K562 (cell line): ENCODE results near the gene ADAM8. TPM values are rescaled to one million over a fixed set of nuclear protein-coding genes. Genes with fewer than 3 reads are reported as not detected.

Source experiments
- CEBPG ChIP-seq, 3 experiments: fragments of 200-800 bp in 1 of 3; sonication (Bioruptor generic) in 1 of 3; sonication (generic) in 1 of 3; formaldehyde crosslinking in 1 of 3; IDR thresholded peaks in 2 of 3; conservative IDR thresholded peaks in 1 of 3; 2 replicates each; pipeline versions ENCODE4 v1.6.1 to v1.8.0; 2016 to 2022; ENCODE audit warnings: missing compliant biosample characterization in 2 of 3, missing genetic modification characterization in 2 of 3, mild to moderate bottlenecking in 1 of 3, missing genetic modification reagents in 1 of 3
- CTBP1 ChIP-seq: fragments of 450-650 bp; IDR thresholded peaks from 2 replicates; pipeline ENCODE4 v1.6.1; 2016; ENCODE audit warnings: borderline replicate concordance
- EZH2 ChIP-seq: IDR thresholded peaks from 2 replicates; pipeline ENCODE4 v1.6.1; 2012; ENCODE audit warnings: low read depth, mild to moderate bottlenecking, inconsistent platforms, low read length, borderline replicate concordance
- KDM4B ChIP-seq, 2 experiments: fragments of 450-650 bp in 1 of 2; sonication (generic) in 1 of 2; IDR thresholded peaks; 2 replicates each; pipeline ENCODE4 v1.6.1; 2016 to 2017; ENCODE audit warnings: borderline replicate concordance in 2 of 2, antibody characterized with exemption in 1 of 2, low read depth in 1 of 2, mild to moderate bottlenecking in 1 of 2
- LEF1 ChIP-seq: fragments of 450-650 bp; IDR thresholded peaks from 2 replicates; pipeline ENCODE4 v1.6.1; 2016; ENCODE audit warnings: mild to moderate bottlenecking
- NFXL1 ChIP-seq: fragments of 450-650 bp; formaldehyde crosslinking; IDR thresholded peaks from 2 replicates; pipeline ENCODE4 v1.4.0; 2021; ENCODE audit warnings: mild to moderate bottlenecking
- PCBP1 ChIP-seq: fragments of 200-400 bp; formaldehyde crosslinking; IDR thresholded peaks from 2 replicates; pipeline ENCODE4 v1.6.1; 2018; ENCODE audit warnings: mild to moderate bottlenecking, low read depth, low read length; ENCODE audit not compliant: poor library complexity, severe bottlenecking
- POLR2A ChIP-seq: fragments of 450-650 bp; conservative IDR thresholded peaks from 2 replicates; pipeline ENCODE4 v1.6.1; 2016
- RBFOX2 ChIP-seq: fragments of 200-400 bp; formaldehyde crosslinking; IDR thresholded peaks from 2 replicates; pipeline ENCODE4 v1.6.1; 2017; ENCODE audit warnings: low read depth, mild to moderate bottlenecking, low read length, moderate library complexity
- TAF9B ChIP-seq: fragments of 450-650 bp; IDR thresholded peaks from 2 replicates; pipeline ENCODE4 v1.6.1; 2018; ENCODE audit warnings: mild to moderate bottlenecking; ENCODE audit not compliant: partially characterized antibody
- TARDBP ChIP-seq: fragments of 450-650 bp; IDR thresholded peaks from 2 replicates; pipeline ENCODE4 v1.6.1; 2016
- TGIF2 ChIP-seq: sonication (generic); formaldehyde crosslinking; IDR thresholded peaks from 2 replicates; pipeline ENCODE4 v1.8.1; 2022; ENCODE audit warnings: mild to moderate bottlenecking, missing genetic modification reagents, moderate library complexity
- ZNF444 ChIP-seq: fragments of 250-450 bp; sonication (Bioruptor Pico); IDR thresholded peaks from 2 replicates; pipeline ENCODE4 v1.4.0; 2020; ENCODE audit warnings: mild to moderate bottlenecking, moderate library complexity
- polyA plus RNA-seq, 8 experiments: library from polyadenylated mRNA; depleted of rRNA in 4 of 8; stranded (reverse) in 5 of 8; unstranded in 3 of 8; fragments of >200 nt; fragmentation: Nextera tagmentation in 2 of 8; fragmentation: Illumina TruSeq in 1 of 8; extraction: Ambion mirVana in 2 of 8; extraction: Trizol in 1 of 8; gene quantifications; 2 replicates each; pipeline versions ENCODE4 v1.2.1 to v1.2.3, GENCODE V29; 2011 to 2014; ENCODE audit warnings: inconsistent platforms in 1 of 8, missing spikeins in 1 of 8
- total RNA-seq, 7 experiments: library from RNA; depleted of rRNA in 6 of 7; stranded (reverse); fragments of >200 nt in 6 of 7; fragmentation: Illumina TruSeq in 2 of 7; extraction: Trizol in 2 of 7; gene quantifications; 2 replicates each; pipeline versions ENCODE4 v1.2.1 to v1.2.3, GENCODE V29; 2011 to 2021; ENCODE audit warnings: low replicate concordance in 1 of 7
- TF ChIP-seq, protein P1 (sequence below): sonication (generic); formaldehyde crosslinking; IDR thresholded peaks from 2 replicates; pipeline ENCODE4 v1.8.0; 2023; ENCODE audit warnings: mild to moderate bottlenecking, missing genetic modification reagents
- TF ChIP-seq, protein P2 (sequence below): fragments of 250-450 bp; sonication (Bioruptor Pico); IDR thresholded peaks from 2 replicates; pipeline ENCODE4 v1.4.0; 2020; ENCODE audit warnings: mild to moderate bottlenecking, moderate library complexity, borderline replicate concordance

ADAM8 gene
- total and polyA plus RNA-seq, 9 of the 15 experiments (the other 6 are each of a cell fraction or from before 2014, with no cell fraction given) = 0.07 to 7.0 (median 1.1) TPM

DNA sequence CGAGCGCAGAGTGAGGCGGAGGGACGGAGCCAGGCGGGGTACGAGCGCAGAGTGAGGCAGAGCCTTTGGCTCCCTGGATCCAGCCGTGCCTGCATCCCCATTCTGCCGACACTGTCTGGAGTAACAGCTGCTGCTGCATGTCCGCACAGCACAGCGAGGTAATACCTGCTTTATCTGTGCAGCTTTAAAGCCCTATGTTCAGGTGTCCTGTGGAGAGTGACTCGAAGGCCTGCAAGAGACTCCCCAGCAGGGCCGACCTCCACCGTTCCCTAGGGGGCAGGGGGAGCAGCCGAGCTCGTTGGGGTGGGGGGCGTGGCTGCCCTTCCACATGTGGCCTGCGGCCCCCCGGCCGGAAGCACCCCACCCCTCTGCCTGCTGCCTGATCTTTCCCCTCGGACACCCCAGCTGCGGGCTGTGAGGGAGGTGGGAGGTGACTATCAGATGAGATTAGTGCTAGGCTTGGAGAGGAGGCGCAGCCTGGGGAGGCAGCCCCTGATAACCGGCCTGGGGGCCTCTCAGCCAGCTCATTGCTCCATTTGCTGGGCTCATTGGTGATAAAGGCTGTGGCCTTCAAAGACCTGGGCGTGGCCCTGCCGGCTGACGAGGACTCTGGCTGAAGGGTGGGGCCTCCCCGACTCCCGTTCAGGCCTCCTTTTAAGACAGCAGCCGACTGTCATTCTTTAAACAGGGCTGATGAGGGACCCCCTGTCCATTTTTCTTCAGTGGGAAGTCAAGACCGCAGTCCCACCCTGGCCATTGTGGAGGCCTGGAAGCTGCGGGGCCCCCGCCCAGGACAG lies 31.0 kb downstream of the ADAM8 start (continued):
- TF ChIP-seq, protein P1, sequence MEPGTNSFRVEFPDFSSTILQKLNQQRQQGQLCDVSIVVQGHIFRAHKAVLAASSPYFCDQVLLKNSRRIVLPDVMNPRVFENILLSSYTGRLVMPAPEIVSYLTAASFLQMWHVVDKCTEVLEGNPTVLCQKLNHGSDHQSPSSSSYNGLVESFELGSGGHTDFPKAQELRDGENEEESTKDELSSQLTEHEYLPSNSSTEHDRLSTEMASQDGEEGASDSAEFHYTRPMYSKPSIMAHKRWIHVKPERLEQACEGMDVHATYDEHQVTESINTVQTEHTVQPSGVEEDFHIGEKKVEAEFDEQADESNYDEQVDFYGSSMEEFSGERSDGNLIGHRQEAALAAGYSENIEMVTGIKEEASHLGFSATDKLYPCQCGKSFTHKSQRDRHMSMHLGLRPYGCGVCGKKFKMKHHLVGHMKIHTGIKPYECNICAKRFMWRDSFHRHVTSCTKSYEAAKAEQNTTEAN (CRISPR knock-in tag) = no peak
- TF ChIP-seq TARDBP = no peak
- peak; percentile 86 for TF ChIP-seq LEF1
- no peak for TF ChIP-seq EZH2
- peak; percentile 62; the same call in 1 of the 2 replicates for TF ChIP-seq CTBP1
- no peak for TF ChIP-seq CEBPG (CRISPR knock-in tag; IDR thresholded peaks at IDR 0.05)
- no peak for TF ChIP-seq CEBPG (tag; conservative IDR thresholded peaks at IDR 0.05 in 1 of 2, IDR thresholded peaks at IDR 0.05 in 1 of 2)
- TF ChIP-seq PCBP1 = no peak
- peak; percentile 55 for TF ChIP-seq RBFOX2
- TF ChIP-seq, protein P2, sequence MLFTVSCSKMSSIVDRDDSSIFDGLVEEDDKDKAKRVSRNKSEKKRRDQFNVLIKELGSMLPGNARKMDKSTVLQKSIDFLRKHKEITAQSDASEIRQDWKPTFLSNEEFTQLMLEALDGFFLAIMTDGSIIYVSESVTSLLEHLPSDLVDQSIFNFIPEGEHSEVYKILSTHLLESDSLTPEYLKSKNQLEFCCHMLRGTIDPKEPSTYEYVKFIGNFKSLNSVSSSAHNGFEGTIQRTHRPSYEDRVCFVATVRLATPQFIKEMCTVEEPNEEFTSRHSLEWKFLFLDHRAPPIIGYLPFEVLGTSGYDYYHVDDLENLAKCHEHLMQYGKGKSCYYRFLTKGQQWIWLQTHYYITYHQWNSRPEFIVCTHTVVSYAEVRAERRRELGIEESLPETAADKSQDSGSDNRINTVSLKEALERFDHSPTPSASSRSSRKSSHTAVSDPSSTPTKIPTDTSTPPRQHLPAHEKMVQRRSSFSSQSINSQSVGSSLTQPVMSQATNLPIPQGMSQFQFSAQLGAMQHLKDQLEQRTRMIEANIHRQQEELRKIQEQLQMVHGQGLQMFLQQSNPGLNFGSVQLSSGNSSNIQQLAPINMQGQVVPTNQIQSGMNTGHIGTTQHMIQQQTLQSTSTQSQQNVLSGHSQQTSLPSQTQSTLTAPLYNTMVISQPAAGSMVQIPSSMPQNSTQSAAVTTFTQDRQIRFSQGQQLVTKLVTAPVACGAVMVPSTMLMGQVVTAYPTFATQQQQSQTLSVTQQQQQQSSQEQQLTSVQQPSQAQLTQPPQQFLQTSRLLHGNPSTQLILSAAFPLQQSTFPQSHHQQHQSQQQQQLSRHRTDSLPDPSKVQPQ (CRISPR knock-in tag) = no peak
- peak; percentile 54; the same call in 1 of the 2 replicates for TF ChIP-seq POLR2A
- TF ChIP-seq NFXL1 (CRISPR knock-in tag) = no peak
- TF ChIP-seq TAF9B = no peak
- TF ChIP-seq KDM4B (IDR thresholded peaks at IDR 0.05; ENCODE audit: borderline replicate concordance in 2 of 2, low read depth in 1 of 2) = no peak; a peak in 1 of 4 replicates
- TF ChIP-seq TGIF2 (CRISPR knock-in tag) = no peak
- TF ChIP-seq ZNF444 (CRISPR knock-in tag) = no peak
